GM23338 (cell line): ENCODE data around the gene SYT2. TPM values are rescaled to one million over a fixed set of nuclear protein-coding genes. Genes with fewer than 3 reads are reported as not detected.
"Not testable (repeated sequence)": the region's sequence is repeated elsewhere in the genome, so short reads cannot be mapped to it uniquely, and the experiment has no call there.

ENCODE experiments used
- ATAC-seq: fragments of 200-7000 bp; cut with Tn5 transposase; 3 replicates; pipeline ENCODE4 v1.9.1; 2020
- DNase-seq: peaks from one replicate; pipeline ENCODE4 v3.0.0-alpha.2; 2015; ENCODE audit warnings: low spot score
- H2AFZ ChIP-seq: fragments of 200-600 bp; sonication (generic); 2 replicates; pipeline ENCODE4 v1.8.0; 2016; ENCODE audit warnings: antibody characterized with exemption, mild to moderate bottlenecking, moderate library complexity
- H3F3A ChIP-seq: fragments of 200-600 bp; sonication (generic); replicated peaks from 2 replicates; pipeline ENCODE4 v1.8.0; 2017; ENCODE audit warnings: antibody characterized with exemption, mixed run types, low read depth
- H3K27ac ChIP-seq: fragments of 200-600 bp; sonication (generic); 2 replicates; pipeline ENCODE4 v1.6.1; 2016; ENCODE audit warnings: low read depth
- H3K27me3 ChIP-seq: fragments of 200-600 bp; sonication (generic); 2 replicates; pipeline ENCODE4 v1.8.0; 2016; ENCODE audit warnings: mild to moderate bottlenecking, mixed run types, moderate library complexity; ENCODE audit not compliant: insufficient read depth
- H3K36me3 ChIP-seq: fragments of 200-600 bp; sonication (generic); 2 replicates; pipeline ENCODE4 v1.8.0; 2016; ENCODE audit warnings: mild to moderate bottlenecking; ENCODE audit not compliant: insufficient read depth
- H3K4me1 ChIP-seq: fragments of 200-600 bp; sonication (generic); 2 replicates; pipeline ENCODE4 v1.8.0; 2016; ENCODE audit warnings: mild to moderate bottlenecking, moderate library complexity; ENCODE audit not compliant: insufficient read depth
- H3K4me2 ChIP-seq: fragments of 200-600 bp; sonication (generic); 2 replicates; pipeline ENCODE4 v1.7.1; 2017; ENCODE audit warnings: mixed run types
- H3K4me3 ChIP-seq: fragments of 200-600 bp; sonication (generic); 2 replicates; pipeline ENCODE4 v1.6.1; 2016; ENCODE audit warnings: mixed run types
- H3K79me2 ChIP-seq: fragments of 200-600 bp; sonication (generic); replicated peaks from 2 replicates; pipeline ENCODE4 v1.8.0; 2017; ENCODE audit warnings: mild to moderate bottlenecking; ENCODE audit not compliant: insufficient read depth
- H3K9me2 ChIP-seq: fragments of 200-600 bp; sonication (generic); 2 replicates; pipeline ENCODE4 v1.8.0; 2017; ENCODE audit not compliant: insufficient read depth
- H4K20me1 ChIP-seq: fragments of 200-600 bp; sonication (generic); replicated peaks from 2 replicates; pipeline ENCODE4 v1.8.0; 2017; ENCODE audit warnings: mild to moderate bottlenecking; ENCODE audit not compliant: insufficient read depth
- H3K27ac Mint-ChIP-seq: 2 replicates; pipeline ENCODE4 v1.8.0; 2020; ENCODE audit warnings: inconsistent platforms, mild to moderate bottlenecking, moderate library complexity, mixed read lengths
- H3K27me3 Mint-ChIP-seq: 3 replicates; pipeline ENCODE4 v1.8.0; 2022; ENCODE audit warnings: low read depth, mild to moderate bottlenecking, moderate library complexity, mixed read lengths, inconsistent platforms; ENCODE audit not compliant: insufficient read depth, poor library complexity
- H3K36me3 Mint-ChIP-seq: 3 replicates; pipeline ENCODE4 v1.8.0; 2021; ENCODE audit warnings: low read depth, mild to moderate bottlenecking, inconsistent platforms, moderate library complexity, mixed read lengths
- H3K4me1 Mint-ChIP-seq: 3 replicates; pipeline ENCODE4 v1.8.0; 2020; ENCODE audit warnings: mild to moderate bottlenecking, inconsistent platforms, mixed read lengths
- H3K4me3 Mint-ChIP-seq: 3 replicates; pipeline ENCODE4 v1.8.0; 2021; ENCODE audit warnings: moderate library complexity, mild to moderate bottlenecking, inconsistent platforms, mixed read lengths
- H3K9me3 Mint-ChIP-seq: 3 replicates; pipeline ENCODE4 v1.8.0; 2020; ENCODE audit warnings: moderate library complexity, mild to moderate bottlenecking, inconsistent platforms, mixed read lengths
- ETS1 ChIP-seq: IDR thresholded peaks from 2 replicates; pipeline ENCODE4 v1.6.1; 2016; ENCODE audit warnings: antibody characterized with exemption
- JUNB ChIP-seq: IDR thresholded peaks from one replicate; pipeline ENCODE4 v1.6.1; 2016; ENCODE audit warnings: antibody characterized with exemption; ENCODE audit not compliant: unreplicated experiment
- NANOG ChIP-seq: IDR thresholded peaks from 2 replicates; pipeline ENCODE4 v1.6.1; 2016; ENCODE audit warnings: antibody characterized with exemption, borderline replicate concordance
- polyA plus RNA-seq: library from polyadenylated mRNA; unstranded; fragments of >200 nt; fragmentation: Nextera tagmentation; extraction: Ambion mirVana; gene quantifications from 2 replicates; pipeline ENCODE4 v1.2.1, GENCODE V29; 2016
- total RNA-seq: library from RNA; depleted of rRNA; stranded (reverse); fragments of >200 nt; shearing (Covaris generic); gene quantifications from 2 replicates; pipeline ENCODE4 v1.2.3, GENCODE V29; 2014

SYT2 gene
- total and polyA plus RNA-seq, 2 experiments from 2014 or later: 2.4 to 12.5 TPM

- H3K4me3 ChIP-seq, H3K27me3 Mint-ChIP-seq, H3K36me3 Mint-ChIP-seq, ATAC-seq, H3K9me3 Mint-ChIP-seq, H3K36me3 ChIP-seq, H3K27ac Mint-ChIP-seq, H4K20me1 ChIP-seq, H3F3A ChIP-seq, H3K27ac ChIP-seq, H3K79me2 ChIP-seq, H2AFZ ChIP-seq, H3K4me2 ChIP-seq, H3K27me3 ChIP-seq, DNase-seq, H3K9me2 ChIP-seq, H3K4me3 Mint-ChIP-seq: not testable (repeated sequence)
- H3K4me1 ChIP-seq: peaks cover 12% of the 10 kb centered on the region; the same call in 1 of the 2 replicates
- peaks cover 21% of the 10 kb centered on the region for H3K4me1 Mint-ChIP-seq
Observed at GRCh38 chr1:202629257-202629811, 80.9 kb downstream of the SYT2 start.

- no peak for DNase-seq
- H3K27ac Mint-ChIP-seq: no peak overlapping the region
- Histone ChIP-seq H3K4me1 (peaks cover 12% of the 10 kb centered on the region; the same call in 1 of the 2 replicates), H4K20me1 (no peaks in the 10 kb centered on the region; the same call in 1 of the 2 replicates), H2AFZ (no peak overlapping the region), H3K4me3 (no peak overlapping the region), H3K27ac (no peak overlapping the region), H3K79me2 (no peaks in the 10 kb centered on the region), H3K4me2 (no peak overlapping the region), H3K36me3 (no peaks in the 10 kb centered on the region), H3K27me3 (no peaks in the 10 kb centered on the region), H3F3A (0 out of 2 replicates have a peak, but pooled peaks cover 6% of the 10 kb centered on the region), H3K9me2 (no peaks in the 10 kb centered on the region)
- H3K36me3 Mint-ChIP-seq: no peaks in the 10 kb centered on the region
- no peak for TF ChIP-seq NANOG
- no peak overlapping the region for H3K4me3 Mint-ChIP-seq
- peaks cover 2% of the 10 kb centered on the region for H3K27me3 Mint-ChIP-seq
- ATAC-seq: no peak
- peaks cover 21% of the 10 kb centered on the region for H3K4me1 Mint-ChIP-seq
- no peaks in the 10 kb centered on the region for H3K9me3 Mint-ChIP-seq
Observed at GRCh38 chr1:202628646-202629215, 81.5 kb downstream of the SYT2 start.

- H3K27me3 ChIP-seq: no peaks in the 10 kb centered on the region
- Mint-ChIP-seq H3K4me1 (peaks cover 21% of the 10 kb centered on the region), H3K9me3 (no peaks in the 10 kb centered on the region), H3K36me3 (no peaks in the 10 kb centered on the region), H3K27ac (no peak overlapping the region), H3K4me3 (no peak overlapping the region; the same call in 2 of the 3 replicates), H3K27me3 (peaks cover 4% of the 10 kb centered on the region)
- H3K27ac ChIP-seq: 0 out of 2 replicates have a peak overlapping the region, but pooled peaks have one; percentile 19
- H3F3A ChIP-seq: 0 out of 2 replicates have a peak, but pooled peaks cover 6% of the 10 kb centered on the region
- H3K36me3 ChIP-seq: no peaks in the 10 kb centered on the region
- H3K4me1 ChIP-seq: peaks cover 12% of the 10 kb centered on the region; the same call in 1 of the 2 replicates
- H2AFZ ChIP-seq: no peak overlapping the region
- H4K20me1 ChIP-seq: no peaks in the 10 kb centered on the region; the same call in 1 of the 2 replicates
- no peak overlapping the region for H3K4me3 ChIP-seq
- no peak for TF ChIP-seq JUNB
- ATAC-seq: no peak
- H3K9me2 ChIP-seq: no peaks in the 10 kb centered on the region
- DNase-seq: no peak
- no peaks in the 10 kb centered on the region for H3K79me2 ChIP-seq
- H3K4me2 ChIP-seq: peak overlapping the region; percentile 29; the same call in 1 of the 2 replicates
Observed at GRCh38 chr1:202627841-202628565, 82.3 kb downstream of the SYT2 start.

GRCh38 chr1:202627036-202627435 lies 83.2 kb downstream of the SYT2 start:
- peak overlapping the region; percentile 59; the same call in 1 of the 2 replicates for H3K27ac ChIP-seq
- not testable (repeated sequence) for H3F3A ChIP-seq, H3K27me3 Mint-ChIP-seq, H3K4me3 ChIP-seq, H3K9me2 ChIP-seq, H3K9me3 Mint-ChIP-seq, H2AFZ ChIP-seq, H3K79me2 ChIP-seq, H3K36me3 ChIP-seq, H3K4me3 Mint-ChIP-seq, ATAC-seq, H3K36me3 Mint-ChIP-seq, H3K27me3 ChIP-seq, H4K20me1 ChIP-seq
- Mint-ChIP-seq H3K4me1 (peaks cover 30% of the 10 kb centered on the region), H3K27ac (0 out of 2 replicates have a peak overlapping the region, but pooled peaks have one; percentile 30)
- peak overlapping the region; percentile 29; the same call in 1 of the 2 replicates for H3K4me2 ChIP-seq
- peak; percentile 55 for DNase-seq
- peak; percentile 21; the same call in 1 of the 2 replicates for TF ChIP-seq ETS1
- peaks cover 12% of the 10 kb centered on the region; the same call in 1 of the 2 replicates for H3K4me1 ChIP-seq
